ENCODE measurements around the gene ANXA10. TPM values are rescaled to one million over a fixed set of nuclear protein-coding genes. Genes with fewer than 3 reads are reported as not detected.

ANXA10 gene
- total and polyA plus RNA-seq, 2 donors (not counting 3 experiments of a cell fraction or from before 2014, with no cell fraction given): not detected

- Histone ChIP-seq H2AFZ (ENCODE audit: low read depth, low read length) (no peak overlapping the region), H3K4me3 (replicated peaks in 1 of 3; ENCODE audit: insufficient read depth in 1 of 3, low read depth in 1 of 3, low read length in 3 of 3) (no peak overlapping the region), H3K9ac (replicated peaks; ENCODE audit: extremely low read depth, insufficient read depth, low read length) (no peak overlapping the region), H3K36me3 (ENCODE audit: control insufficient read depth in 2 of 2, extremely low read depth in 1 of 2, insufficient read depth in 2 of 2, low read length in 2 of 2) (no peaks in the 10 kb centered on the region), H3K4me2 (ENCODE audit: insufficient read depth, low read length) (no peak overlapping the region), H3K79me2 (ENCODE audit: control insufficient read depth, insufficient read depth, low read length) (no peaks in the 10 kb centered on the region), H3K9me1 (replicated peaks; ENCODE audit: control insufficient read depth, extremely low read depth, insufficient read depth, low read length) (no peaks in the 10 kb centered on the region), H4K20me1 (replicated peaks; ENCODE audit: control insufficient read depth, extremely low read depth, insufficient read depth, low read length) (no peaks in the 10 kb centered on the region), H3K4me1 (ENCODE audit: control insufficient read depth, extremely low read depth, insufficient read depth, low read length) (peaks cover 4% of the 10 kb centered on the region), H3K27ac (ENCODE audit: insufficient read depth, low read depth, low read length) (no peak overlapping the region), H3K27me3 (ENCODE audit: control insufficient read depth in 2 of 2, insufficient read depth in 2 of 2, low read length in 2 of 2) (no peaks in the 10 kb centered on the region), H3K9me3 (replicated peaks; ENCODE audit: control insufficient read depth, insufficient read depth, low read length) (no peaks in the 10 kb centered on the region)
- DNase-seq (ENCODE audit: low read depth, low spot score): no peak
- no peak for FAIRE-seq
- CTCF ChIA-PET: interaction anchor here (1.2 kb wide), 1 partner anchor 20 kb away, joined by 3 read pairs; no protein-coding TSS in a partner anchor
- POLR2A ChIA-PET: no interaction called here
- TF ChIP-seq MYC (IDR thresholded peaks at IDR 0.05; ENCODE audit: low read depth, low read length): no peak
- TF ChIP-seq FOS (IDR thresholded peaks at IDR 0.05; ENCODE audit: borderline replicate concordance, insufficient read depth, low read length): no peak
- no peak for TF ChIP-seq CTCF (IDR thresholded peaks at IDR 0.05; ENCODE audit: extremely low read depth in 1 of 2, insufficient read depth in 1 of 2, low read depth in 1 of 2, low read length in 2 of 2)
- no peak for TF ChIP-seq JUN (IDR thresholded peaks at IDR 0.05; ENCODE audit: borderline replicate concordance, insufficient read depth, insufficient read length, low read depth)
- TF ChIP-seq MAX (IDR thresholded peaks at IDR 0.05; ENCODE audit: insufficient read depth, insufficient read length): no peak
- TF ChIP-seq EZH2 (IDR thresholded peaks at IDR 0.05; ENCODE audit: borderline replicate concordance, low read depth, low read length, severe bottlenecking): no peak
- TF ChIP-seq POLR2AphosphoS5 (IDR thresholded peaks at IDR 0.05; ENCODE audit: insufficient read depth, low read depth, low read length): no peak
- TF ChIP-seq POLR2A (IDR thresholded peaks at IDR 0.05; ENCODE audit: low read depth, low read length): no peak
- no peak for TF ChIP-seq GATA2 (IDR thresholded peaks at IDR 0.05; ENCODE audit: insufficient read depth, insufficient read length, low read depth, low read length)
- dilution Hi-C loops (cut with MboI; ENCODE audit: extremely low pct_ligation_motif_present, low sequenced_read_pairs) (no loop called here), intact Hi-C loops (cut with micrococcal nuclease) (no loop called here)
- BruUV-seq (replicated peaks): no TSS peak
Measured at GRCh38 chr4:168174308-168174707, 82.0 kb downstream of the ANXA10 start.
